ENCODE results near the gene ZZZ3.

- TF ChIP-seq POLR2A (IDR thresholded peaks at IDR 0.05), result no peak
- TF ChIP-seq, protein P1, sequence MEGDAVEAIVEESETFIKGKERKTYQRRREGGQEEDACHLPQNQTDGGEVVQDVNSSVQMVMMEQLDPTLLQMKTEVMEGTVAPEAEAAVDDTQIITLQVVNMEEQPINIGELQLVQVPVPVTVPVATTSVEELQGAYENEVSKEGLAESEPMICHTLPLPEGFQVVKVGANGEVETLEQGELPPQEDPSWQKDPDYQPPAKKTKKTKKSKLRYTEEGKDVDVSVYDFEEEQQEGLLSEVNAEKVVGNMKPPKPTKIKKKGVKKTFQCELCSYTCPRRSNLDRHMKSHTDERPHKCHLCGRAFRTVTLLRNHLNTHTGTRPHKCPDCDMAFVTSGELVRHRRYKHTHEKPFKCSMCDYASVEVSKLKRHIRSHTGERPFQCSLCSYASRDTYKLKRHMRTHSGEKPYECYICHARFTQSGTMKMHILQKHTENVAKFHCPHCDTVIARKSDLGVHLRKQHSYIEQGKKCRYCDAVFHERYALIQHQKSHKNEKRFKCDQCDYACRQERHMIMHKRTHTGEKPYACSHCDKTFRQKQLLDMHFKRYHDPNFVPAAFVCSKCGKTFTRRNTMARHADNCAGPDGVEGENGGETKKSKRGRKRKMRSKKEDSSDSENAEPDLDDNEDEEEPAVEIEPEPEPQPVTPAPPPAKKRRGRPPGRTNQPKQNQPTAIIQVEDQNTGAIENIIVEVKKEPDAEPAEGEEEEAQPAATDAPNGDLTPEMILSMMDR (IDR thresholded peaks at IDR 0.05), result no peak
These were observed 27.3 kb upstream of the ZZZ3 start for GRCh38 chr1:77709727-77710126.
